ENCODE measurements around the gene LRRTM4.
"Not testable (repeated sequence)": the region's sequence is repeated elsewhere in the genome, so short reads cannot be mapped to it uniquely, and the experiment has no call there.

LRRTM4 gene

DNA sequence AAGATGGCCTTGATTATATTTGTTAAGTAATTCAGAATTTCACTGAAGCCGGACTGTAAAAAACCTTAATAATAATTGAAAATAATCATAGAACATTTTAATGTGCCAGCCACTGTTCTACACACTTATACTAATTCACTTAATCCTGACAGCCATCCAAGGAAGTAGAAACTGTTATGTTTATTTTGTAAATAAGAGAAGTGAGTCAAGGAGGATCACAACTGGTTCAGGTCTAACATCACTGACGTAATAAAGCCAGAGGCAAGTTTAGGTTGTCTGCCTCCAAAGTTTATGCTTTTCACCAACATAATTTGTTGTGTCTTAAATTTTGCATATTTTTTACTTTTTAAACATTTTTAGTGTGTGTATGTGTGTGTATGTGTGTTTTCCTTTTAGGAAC, 436.1 kb downstream of the LRRTM4 start:
- TF ChIP-seq, protein P1, sequence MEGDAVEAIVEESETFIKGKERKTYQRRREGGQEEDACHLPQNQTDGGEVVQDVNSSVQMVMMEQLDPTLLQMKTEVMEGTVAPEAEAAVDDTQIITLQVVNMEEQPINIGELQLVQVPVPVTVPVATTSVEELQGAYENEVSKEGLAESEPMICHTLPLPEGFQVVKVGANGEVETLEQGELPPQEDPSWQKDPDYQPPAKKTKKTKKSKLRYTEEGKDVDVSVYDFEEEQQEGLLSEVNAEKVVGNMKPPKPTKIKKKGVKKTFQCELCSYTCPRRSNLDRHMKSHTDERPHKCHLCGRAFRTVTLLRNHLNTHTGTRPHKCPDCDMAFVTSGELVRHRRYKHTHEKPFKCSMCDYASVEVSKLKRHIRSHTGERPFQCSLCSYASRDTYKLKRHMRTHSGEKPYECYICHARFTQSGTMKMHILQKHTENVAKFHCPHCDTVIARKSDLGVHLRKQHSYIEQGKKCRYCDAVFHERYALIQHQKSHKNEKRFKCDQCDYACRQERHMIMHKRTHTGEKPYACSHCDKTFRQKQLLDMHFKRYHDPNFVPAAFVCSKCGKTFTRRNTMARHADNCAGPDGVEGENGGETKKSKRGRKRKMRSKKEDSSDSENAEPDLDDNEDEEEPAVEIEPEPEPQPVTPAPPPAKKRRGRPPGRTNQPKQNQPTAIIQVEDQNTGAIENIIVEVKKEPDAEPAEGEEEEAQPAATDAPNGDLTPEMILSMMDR (conservative IDR thresholded peaks at IDR 0.05; ENCODE audit: low read depth, low read length) = no peak
- no peak overlapping the region for H3K4me3 ChIP-seq (ENCODE audit: low read depth, low read length)

DNA sequence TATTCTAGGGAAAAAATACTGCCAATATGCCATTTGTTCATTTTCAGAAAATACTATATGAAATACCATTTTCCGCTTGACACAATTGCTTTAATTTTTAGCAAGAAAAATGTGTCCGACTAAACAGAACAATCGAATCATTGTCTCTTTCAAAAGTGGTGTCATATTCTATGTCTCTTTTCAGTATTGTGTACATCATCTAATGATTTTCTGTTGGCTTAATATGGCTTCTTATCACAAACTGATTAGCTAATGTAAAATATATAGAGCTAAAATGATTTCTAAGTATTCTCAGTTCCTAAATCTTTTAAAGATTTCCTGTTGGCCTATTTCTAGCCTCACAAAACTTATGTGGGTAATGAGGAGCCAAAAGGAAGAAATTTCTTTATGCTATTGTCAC, 436.6 kb downstream of the LRRTM4 start:
- DNase-seq (ENCODE audit: low read depth) = no peak
- H3K4me3 ChIP-seq (ENCODE audit: low read depth, low read length) = no peak overlapping the region
- TF ChIP-seq, protein P1 (conservative IDR thresholded peaks at IDR 0.05; ENCODE audit: low read depth, low read length) = no peak

More for the DNA sequence above, 436.1 kb downstream of the LRRTM4 start:
- DNase-seq (ENCODE audit: low read depth) = no peak

DNA sequence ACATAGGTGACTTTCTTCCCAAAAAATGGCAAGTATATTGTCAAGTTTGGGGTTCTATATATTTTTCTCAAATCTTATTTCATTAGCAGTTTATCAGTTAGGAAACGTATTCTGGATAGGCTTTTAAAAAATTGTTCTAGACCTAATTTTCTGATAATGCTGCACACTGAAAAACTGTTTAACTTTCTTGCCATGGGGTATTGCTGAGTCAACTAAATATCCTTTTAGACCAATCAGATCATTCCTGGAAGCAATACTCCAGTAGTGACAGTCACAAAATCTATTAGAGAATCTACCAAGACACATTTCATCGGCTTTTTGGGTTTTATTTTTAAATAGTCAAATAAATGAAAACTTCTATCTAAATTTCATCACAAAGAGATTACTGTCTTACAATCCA, 440.6 kb downstream of the LRRTM4 start:
- DNase-seq (ENCODE audit: low read depth) = no peak
- no peak overlapping the region for H3K4me3 ChIP-seq (ENCODE audit: low read depth, low read length)
- TF ChIP-seq, protein P1 (conservative IDR thresholded peaks at IDR 0.05; ENCODE audit: low read depth, low read length) = no peak

DNA sequence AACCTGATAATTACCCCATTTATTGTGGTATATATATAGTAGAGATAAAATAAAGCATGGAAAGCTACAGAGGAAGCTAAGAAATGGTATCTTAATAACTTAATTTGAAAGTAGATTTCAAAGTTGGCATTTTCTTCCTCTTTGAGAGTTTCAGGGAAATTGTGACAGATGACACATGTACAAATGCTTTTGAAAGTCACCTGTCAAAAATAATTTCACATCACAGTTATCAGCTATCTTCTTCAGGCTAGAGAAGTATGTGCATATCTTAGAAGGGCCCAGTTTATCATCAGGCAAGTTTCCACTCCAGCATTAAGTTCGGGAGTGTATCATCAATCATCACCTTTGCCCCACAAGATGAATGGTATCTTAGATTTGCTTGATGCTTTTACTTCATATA, 457.9 kb downstream of the LRRTM4 start:
- TF ChIP-seq, protein P1 (conservative IDR thresholded peaks at IDR 0.05; ENCODE audit: low read depth, low read length) = no peak
- no peak for DNase-seq (ENCODE audit: low read depth)
- H3K4me3 ChIP-seq (ENCODE audit: low read depth, low read length) = no peak overlapping the region

DNA sequence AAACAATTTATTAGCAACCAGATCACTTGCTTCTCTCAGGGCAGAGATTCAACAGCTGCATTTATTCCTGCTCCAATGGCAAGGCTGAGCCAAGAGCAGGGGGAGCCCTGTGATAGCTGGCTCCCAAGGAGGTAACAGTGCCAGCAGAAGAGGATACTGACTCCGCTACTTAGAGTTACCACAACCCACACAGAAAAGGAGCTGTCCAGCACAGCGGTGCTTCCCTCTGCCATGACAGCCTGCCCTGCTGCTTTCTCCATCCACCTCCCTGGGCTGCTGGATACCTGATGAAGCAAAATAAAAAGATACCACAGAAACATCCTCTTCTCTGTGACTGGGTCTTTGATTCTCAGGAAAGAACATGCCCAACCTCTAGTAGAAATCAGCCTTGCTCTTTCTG, 467.2 kb downstream of the LRRTM4 start:
- TF ChIP-seq, protein P1 (conservative IDR thresholded peaks at IDR 0.05; ENCODE audit: low read depth, low read length) = no peak
- no peak for DNase-seq (ENCODE audit: low read depth)
- H3K4me3 ChIP-seq (ENCODE audit: low read depth, low read length) = no peak overlapping the region

DNA sequence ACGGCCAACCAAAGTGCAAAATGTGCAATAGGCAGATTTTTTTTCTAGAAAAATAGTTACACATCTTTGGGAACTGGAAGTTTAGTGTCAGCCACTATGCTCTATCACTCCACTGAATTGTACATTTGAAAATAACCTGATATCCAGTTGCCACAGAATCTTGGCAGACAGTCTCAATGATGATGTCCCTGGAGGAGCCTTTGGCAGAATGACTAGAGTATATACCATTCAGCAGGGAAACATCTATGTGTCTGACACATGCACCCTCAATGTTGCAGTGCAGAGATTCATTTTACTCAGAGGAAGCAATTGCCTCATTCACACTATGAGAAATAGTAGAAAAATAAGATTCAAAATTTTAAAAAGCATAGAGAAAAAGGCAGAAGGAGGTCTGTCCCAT, 475.8 kb downstream of the LRRTM4 start:
- H3K4me3 ChIP-seq (ENCODE audit: low read depth, low read length) = no peak overlapping the region
- DNase-seq (ENCODE audit: low read depth) = no peak
- TF ChIP-seq, protein P1 (conservative IDR thresholded peaks at IDR 0.05; ENCODE audit: low read depth, low read length) = no peak

DNA sequence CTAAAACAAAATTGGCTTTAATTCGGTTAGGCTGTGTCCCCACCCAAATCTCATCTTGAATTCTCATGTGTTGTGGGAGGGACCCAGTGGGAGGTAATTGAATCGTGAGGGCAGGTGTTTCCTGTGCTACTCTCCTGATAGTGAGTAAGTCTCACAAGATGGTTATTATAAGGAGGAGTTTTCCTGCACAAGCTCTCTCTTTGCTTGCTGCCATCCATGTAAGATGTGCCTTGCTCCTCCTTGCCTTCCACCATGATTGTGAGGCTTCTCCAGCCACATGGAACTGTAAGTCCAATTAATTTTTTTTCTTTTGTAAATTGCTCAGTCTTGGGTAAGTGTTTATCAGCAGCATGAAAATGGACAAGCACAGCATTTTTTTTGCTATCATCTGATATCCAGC, 476.7 kb downstream of the LRRTM4 start:
- not testable (repeated sequence) for DNase-seq (ENCODE audit: low read depth); H3K4me3 ChIP-seq (ENCODE audit: low read depth, low read length)

DNA sequence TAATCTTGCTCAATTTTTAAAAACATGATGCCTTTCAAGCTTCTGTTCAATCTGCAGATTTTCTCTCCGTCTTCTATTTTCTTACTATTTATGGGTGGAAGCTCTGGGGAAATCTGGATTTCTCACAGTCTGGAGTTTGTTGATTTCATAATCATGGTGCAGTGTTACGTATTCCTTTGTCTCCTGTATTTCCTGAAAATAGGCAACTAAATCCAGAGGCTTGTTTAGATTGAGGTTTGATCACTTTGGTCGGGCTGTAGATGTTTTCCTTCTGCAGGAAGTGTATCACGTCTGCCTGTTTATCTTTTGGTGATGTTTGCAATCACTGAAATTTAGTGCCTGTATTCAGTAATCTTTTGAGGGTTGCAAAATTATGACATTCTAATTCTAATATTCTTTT, 487.7 kb downstream of the LRRTM4 start:
- TF ChIP-seq, protein P1 (conservative IDR thresholded peaks at IDR 0.05; ENCODE audit: low read depth, low read length) = no peak
- no peak overlapping the region for H3K4me3 ChIP-seq (ENCODE audit: low read depth, low read length)
- no peak for DNase-seq (ENCODE audit: low read depth)

DNA sequence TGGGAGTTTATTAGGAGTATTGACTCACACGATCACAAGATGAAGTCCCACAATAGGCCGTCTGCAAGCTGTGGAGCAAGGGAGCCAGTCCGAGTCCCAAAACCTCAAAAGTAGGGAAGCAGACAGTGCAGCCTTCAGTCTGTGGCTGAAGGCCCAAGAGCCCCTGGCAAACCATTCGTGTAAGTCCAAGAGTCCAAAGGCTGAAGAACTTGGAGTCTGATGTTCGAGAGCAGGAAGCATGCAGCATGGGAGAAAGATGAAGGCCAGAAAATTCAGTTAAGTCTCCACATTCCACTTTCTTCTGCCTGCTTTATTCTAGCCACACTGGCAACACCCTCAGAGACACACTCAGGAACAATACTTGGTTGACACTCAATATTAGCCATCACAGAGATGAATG, 492.9 kb downstream of the LRRTM4 start:
- DNase-seq (ENCODE audit: low read depth) = not testable (repeated sequence)

More for the DNA sequence above, 492.9 kb downstream of the LRRTM4 start:
- H3K4me3 ChIP-seq (ENCODE audit: low read depth, low read length) = not testable (repeated sequence)
